HUES64 (cell line): ENCODE data around the gene CCDC93.
A peak's percentile ranks its signal among the peaks of the same experiment; 100 is the strongest.
"Not testable (repeated sequence)": the region's sequence is repeated elsewhere in the genome, so short reads cannot be mapped to it uniquely, and the experiment has no call there.

Source experiments
- H3K27ac ChIP-seq: 2 replicates; pipeline ENCODE4 v1.7.0; 2013; ENCODE audit warnings: low read depth, low read length, inconsistent platforms
- H3K27me3 ChIP-seq: 2 replicates; pipeline ENCODE4 v1.6.1; 2013; ENCODE audit warnings: mild to moderate bottlenecking, low read length; ENCODE audit not compliant: insufficient read depth
- H3K36me3 ChIP-seq: 2 replicates; pipeline ENCODE4 v1.6.1; 2013; ENCODE audit warnings: mild to moderate bottlenecking, low read length; ENCODE audit not compliant: insufficient read depth
- H3K4me1 ChIP-seq: 2 replicates; pipeline ENCODE4 v1.6.1; 2013; ENCODE audit warnings: mild to moderate bottlenecking, low read length, moderate library complexity; ENCODE audit not compliant: insufficient read depth
- H3K4me3 ChIP-seq: 2 replicates; pipeline ENCODE4 v1.5.1; 2013; ENCODE audit warnings: mild to moderate bottlenecking, low read length, moderate library complexity
- H3K9ac ChIP-seq: 2 replicates; pipeline ENCODE4 v1.6.1; 2013; ENCODE audit warnings: mild to moderate bottlenecking, low read depth, low read length
- H3K9me3 ChIP-seq: 2 replicates; pipeline ENCODE4 v1.6.1; 2013; ENCODE audit warnings: low read depth, low read length; ENCODE audit not compliant: insufficient read depth
- WGBS: fragments of 150-250, 120-280 bp; methylation state at CpG from one replicate; pipeline ENCODE4 v1.1.7; 2013; ENCODE audit warnings: missing lambda C conversion rate; 5-methylcytosine and 5-hydroxymethylcytosine counted together

Gene CCDC93

GRCh38 chr2:118044854-118045253 is 31.0 kb upstream of the CCDC93 start:
- Histone ChIP-seq H3K27ac (no peak overlapping the region), H3K27me3 (no peaks in the 10 kb centered on the region), H3K4me1 (no peaks in the 10 kb centered on the region), H3K9ac (no peak overlapping the region), H3K4me3 (no peak overlapping the region), H3K36me3 (no peaks in the 10 kb centered on the region), H3K9me3 (no peaks in the 10 kb centered on the region)
- 91% methylated on average over 1 of the region's 2 CpGs for WGBS

- Histone ChIP-seq H3K9me3 (no peaks in the 10 kb centered on the region), H3K4me3 (no peak overlapping the region), H3K27me3 (no peaks in the 10 kb centered on the region), H3K27ac (no peak overlapping the region), H3K36me3 (no peaks in the 10 kb centered on the region), H3K9ac (no peak overlapping the region), H3K4me1 (no peaks in the 10 kb centered on the region)
- 90% methylated on average over 6 of the region's 6 CpGs for WGBS
These were observed 30.3 kb upstream of the CCDC93 start for GRCh38 chr2:118044103-118044716.

- Histone ChIP-seq H3K27ac (no peak overlapping the region), H3K36me3 (no peaks in the 10 kb centered on the region), H3K4me1 (no peaks in the 10 kb centered on the region), H3K4me3 (no peak overlapping the region), H3K27me3 (no peaks in the 10 kb centered on the region), H3K9ac (no peak overlapping the region), H3K9me3 (no peaks in the 10 kb centered on the region)
- whole genome bisulfite sequencing: 90% methylated on average over 7 of the region's 7 CpGs
These were observed 27.0 kb upstream of the CCDC93 start for GRCh38 chr2:118040891-118041290.

- Histone ChIP-seq H3K27ac (no peak overlapping the region), H3K4me1 (peaks cover 11% of the 10 kb centered on the region; the same call in 1 of the 2 replicates), H3K9me3 (0 out of 2 replicates have a peak, but pooled peaks cover 3% of the 10 kb centered on the region), H3K9ac (no peak overlapping the region), H3K36me3 (no peaks in the 10 kb centered on the region), H3K4me3 (no peak overlapping the region), H3K27me3 (no peaks in the 10 kb centered on the region)
- 54% methylated on average over 4 of the region's 4 CpGs for WGBS
These were observed 18.5 kb upstream of the CCDC93 start for GRCh38 chr2:118032169-118033013.

GRCh38 chr2:118031566-118031965 is 17.7 kb upstream of the CCDC93 start:
- Histone ChIP-seq H3K4me3 (no peak overlapping the region), H3K27ac (no peak overlapping the region), H3K36me3 (no peaks in the 10 kb centered on the region)

GRCh38 chr2:118029025-118029424 is 15.2 kb upstream of the CCDC93 start:
- WGBS: 96% methylated on average over 6 of the region's 6 CpGs
- no peak overlapping the region for H3K4me3 ChIP-seq
- H3K27ac ChIP-seq: no peak overlapping the region
- H3K27me3 ChIP-seq: no peaks in the 10 kb centered on the region
- no peaks in the 10 kb centered on the region for H3K9me3 ChIP-seq
- H3K9ac ChIP-seq: no peak overlapping the region
- peaks cover 16% of the 10 kb centered on the region; the same call in 1 of the 2 replicates for H3K4me1 ChIP-seq
- H3K36me3 ChIP-seq: no peaks in the 10 kb centered on the region

More at GRCh38 chr2:118031566-118031965, 17.7 kb upstream of the CCDC93 start:
- Histone ChIP-seq H3K9me3 (0 out of 2 replicates have a peak, but pooled peaks cover 3% of the 10 kb centered on the region), H3K9ac (no peak overlapping the region), H3K27me3 (no peaks in the 10 kb centered on the region), H3K4me1 (peaks cover 16% of the 10 kb centered on the region; the same call in 1 of the 2 replicates)

GRCh38 chr2:118021356-118021755 is 7.5 kb upstream of the CCDC93 start:
- Histone ChIP-seq H3K36me3 (no peaks in the 10 kb centered on the region), H3K9me3 (no peaks in the 10 kb centered on the region), H3K4me1 (peaks cover 4% of the 10 kb centered on the region), H3K9ac (no peak overlapping the region), H3K4me3 (no peak overlapping the region), H3K27ac (no peak overlapping the region), H3K27me3 (peaks cover 10% of the 10 kb centered on the region; the same call in 1 of the 2 replicates)

GRCh38 chr2:118019821-118020220 is 6.0 kb upstream of the CCDC93 start:
- Histone ChIP-seq H3K4me1 (peaks cover 5% of the 10 kb centered on the region), H3K9me3 (no peaks in the 10 kb centered on the region), H3K9ac (no peak overlapping the region), H3K27ac (no peak overlapping the region), H3K4me3 (no peak overlapping the region), H3K36me3 (no peaks in the 10 kb centered on the region), H3K27me3 (peaks cover 25% of the 10 kb centered on the region)
- 100% methylated on average over 1 of the region's 1 CpG for WGBS

- no peaks in the 10 kb centered on the region for H3K9me3 ChIP-seq
- peaks cover 37% of the 10 kb centered on the region for H3K27me3 ChIP-seq
- H3K36me3 ChIP-seq: no peaks in the 10 kb centered on the region
- H3K27ac ChIP-seq: no peak overlapping the region
- peaks cover 15% of the 10 kb centered on the region for H3K4me1 ChIP-seq
- no peak overlapping the region for H3K9ac ChIP-seq
- 87% methylated on average over 5 of the region's 5 CpGs for WGBS
- H3K4me3 ChIP-seq: no peak overlapping the region
These were observed 3.0 kb upstream of the CCDC93 start for GRCh38 chr2:118016911-118017310.

- Histone ChIP-seq H3K27me3 (peaks cover 37% of the 10 kb centered on the region), H3K4me1 (peaks cover 12% of the 10 kb centered on the region)
- H3K4me3 ChIP-seq, H3K36me3 ChIP-seq, H3K9ac ChIP-seq, H3K9me3 ChIP-seq, H3K27ac ChIP-seq: not testable (repeated sequence)
- WGBS: 92% methylated on average over 10 of the region's 10 CpGs
These were observed 1.9 kb upstream of the CCDC93 start for GRCh38 chr2:118015761-118016160.

GRCh38 chr2:118014492-118014824 is 588 bp upstream of the CCDC93 start:
- H3K36me3 ChIP-seq: no peaks in the 10 kb centered on the region
- H3K9me3 ChIP-seq: no peaks in the 10 kb centered on the region
- no peak overlapping the region for H3K27ac ChIP-seq
- H3K4me1 ChIP-seq: peaks cover 12% of the 10 kb centered on the region; the same call in 1 of the 2 replicates
- WGBS: 4% methylated on average over 17 of the region's 17 CpGs
- H3K27me3 ChIP-seq: peaks cover 37% of the 10 kb centered on the region
- H3K9ac ChIP-seq: peak overlapping the region; percentile 59
- peak overlapping the region; percentile 97 for H3K4me3 ChIP-seq
